IPS DF 6.9 (cell line): Measurements from ENCODE around the gene NCF4.

Source experiments
- DNase-seq: peaks from one replicate; pipeline ENCODE4 v3.0.0-alpha.2; 2013; ENCODE audit warnings: low read depth, low spot score
- H3K27ac ChIP-seq: one replicate; pipeline ENCODE4 v1.5.1; 2013; ENCODE audit warnings: low read length, control low read depth
- H3K27me3 ChIP-seq: 2 replicates; pipeline ENCODE4 v1.6.1; 2013; ENCODE audit warnings: mild to moderate bottlenecking, low read length; ENCODE audit not compliant: control insufficient read depth, insufficient read depth
- H3K36me3 ChIP-seq: 2 replicates; pipeline ENCODE4 v1.6.1; 2013; ENCODE audit warnings: low read length; ENCODE audit not compliant: control insufficient read depth, insufficient read depth
- H3K4me1 ChIP-seq: 2 replicates; pipeline ENCODE4 v1.6.1; 2013; ENCODE audit warnings: low read length; ENCODE audit not compliant: control insufficient read depth, insufficient read depth
- H3K4me3 ChIP-seq: 2 replicates; pipeline ENCODE4 v1.5.1; 2013; ENCODE audit warnings: mild to moderate bottlenecking, low read length
- H3K9me3 ChIP-seq: 2 replicates; pipeline ENCODE4 v1.6.1; 2013; ENCODE audit warnings: low read length, inconsistent platforms; ENCODE audit not compliant: control insufficient read depth, insufficient read depth
- WGBS: extraction: QIAGEN DNeasy Blood & Tissue Kit; methylation state at CpG from one replicate; pipeline ENCODE4 v1.1.7; 2013; ENCODE audit warnings: mixed read lengths, missing lambda C conversion rate; ENCODE audit not compliant: insufficient read length, insufficient coverage; 5-methylcytosine and 5-hydroxymethylcytosine counted together

NCF4 gene

DNA sequence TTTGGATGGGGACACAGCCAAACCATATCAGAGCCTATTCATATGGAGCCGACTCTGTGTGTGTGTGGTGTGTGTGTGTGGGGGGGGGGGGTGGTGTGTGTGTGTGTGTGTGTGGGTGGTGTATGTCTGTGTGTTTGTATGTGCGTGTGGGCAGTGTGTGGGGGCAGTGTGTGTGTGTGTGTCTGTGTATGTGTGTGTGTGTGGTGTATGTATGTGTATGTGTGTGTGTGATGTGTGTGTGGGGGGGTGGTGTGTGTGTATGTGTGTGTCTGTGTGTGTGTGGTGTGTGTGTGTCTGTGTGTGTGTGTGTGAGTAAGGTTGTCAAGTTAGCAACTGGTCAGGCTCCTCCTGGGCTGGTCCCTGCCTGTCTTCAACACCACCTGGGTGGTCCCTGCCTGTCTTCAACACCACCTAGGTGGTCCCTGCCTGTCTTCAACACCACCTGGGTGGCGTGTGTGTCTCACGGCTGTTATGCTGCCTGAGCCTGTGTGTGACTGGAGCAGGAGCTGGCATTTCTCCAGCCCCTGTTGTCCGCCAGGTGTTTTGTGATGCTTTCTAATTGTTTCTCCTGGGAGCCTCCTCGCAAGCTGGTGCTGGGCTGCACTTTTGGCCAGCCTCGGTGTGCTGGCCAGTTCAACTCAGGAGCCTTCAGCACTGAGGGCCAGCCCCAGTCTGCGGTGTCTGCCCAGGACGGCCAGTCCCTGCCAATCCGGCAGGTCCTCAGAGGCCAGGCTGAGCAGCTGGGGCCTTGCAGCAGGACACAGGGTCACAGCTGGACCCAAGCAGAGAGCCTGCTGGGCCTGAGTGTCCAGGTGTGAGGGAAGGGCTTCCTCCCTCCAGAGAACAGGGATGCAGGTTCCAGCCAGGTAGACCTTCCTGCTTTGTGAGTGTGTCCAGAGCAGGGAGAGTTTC lies 22.4 kb upstream of the NCF4 start:
- no peaks in the 10 kb centered on the region for H3K36me3 ChIP-seq
- WGBS: no CpG with 5 or more reads among the region's 10 CpGs
- H3K27ac ChIP-seq: no peak overlapping the region

DNA sequence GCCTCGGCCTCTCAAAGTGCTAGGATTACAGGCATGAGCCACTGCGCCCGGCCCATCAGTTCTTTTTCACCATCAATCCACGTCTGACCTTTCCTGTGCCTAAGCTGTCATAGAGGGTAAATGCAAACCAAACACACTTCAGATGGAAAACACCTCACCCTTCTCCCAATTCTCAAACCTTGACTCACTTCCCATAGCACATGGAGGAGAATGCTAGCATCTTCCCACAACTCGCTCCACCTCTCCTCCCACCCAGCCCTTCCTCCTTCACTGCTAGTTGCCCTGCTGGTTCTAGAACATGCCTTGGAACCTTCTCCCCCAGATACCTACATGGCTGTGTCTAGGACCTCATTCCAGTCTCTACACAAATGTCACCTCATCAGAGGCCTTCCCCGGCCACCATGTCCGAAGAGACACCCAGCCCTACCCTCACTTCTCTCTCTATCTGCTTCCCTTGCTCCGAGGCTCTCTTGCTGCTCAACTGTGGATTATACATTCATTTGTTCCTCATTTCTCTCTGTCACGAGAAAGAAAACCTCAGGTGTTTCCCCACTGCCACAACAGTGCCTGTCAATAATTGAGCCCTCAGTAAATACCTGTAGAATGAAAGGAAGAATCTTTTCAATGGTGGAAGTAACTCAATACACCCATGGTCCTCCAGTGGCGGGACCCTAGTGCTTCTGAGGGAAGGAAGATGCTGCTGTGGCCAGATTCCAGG lies 21.3 kb upstream of the NCF4 start:
- no CpG with 5 or more reads among the region's 10 CpGs for WGBS
- H3K4me3 ChIP-seq: no peak overlapping the region
- H3K36me3 ChIP-seq: no peaks in the 10 kb centered on the region
- no peak overlapping the region for H3K27ac ChIP-seq
- no peak for DNase-seq
- no peaks in the 10 kb centered on the region for H3K9me3 ChIP-seq
- H3K27me3 ChIP-seq: no peaks in the 10 kb centered on the region
- no peaks in the 10 kb centered on the region for H3K4me1 ChIP-seq

More for the DNA sequence above, 22.4 kb upstream of the NCF4 start:
- Histone ChIP-seq H3K4me1 (no peaks in the 10 kb centered on the region), H3K27me3 (no peaks in the 10 kb centered on the region), H3K4me3 (no peak overlapping the region), H3K9me3 (no peaks in the 10 kb centered on the region)
- DNase-seq: no peak

GRCh38 chr22:36840106-36840505 lies 20.7 kb upstream of the NCF4 start:
- H3K4me3 ChIP-seq: no peak overlapping the region
- no peaks in the 10 kb centered on the region for H3K4me1 ChIP-seq
- DNase-seq: no peak
- H3K27ac ChIP-seq: no peak overlapping the region
- WGBS: no CpG with 5 or more reads among the region's 8 CpGs
- no peaks in the 10 kb centered on the region for H3K36me3 ChIP-seq
- H3K9me3 ChIP-seq: no peaks in the 10 kb centered on the region
- H3K27me3 ChIP-seq: no peaks in the 10 kb centered on the region

- no peaks in the 10 kb centered on the region for H3K9me3 ChIP-seq
- no peaks in the 10 kb centered on the region for H3K36me3 ChIP-seq
- no peak for DNase-seq
- peaks cover 3% of the 10 kb centered on the region for H3K4me1 ChIP-seq
- no peak overlapping the region for H3K4me3 ChIP-seq
- H3K27me3 ChIP-seq: no peaks in the 10 kb centered on the region
- H3K27ac ChIP-seq: no peak overlapping the region
- WGBS: no CpG with 5 or more reads among the region's 5 CpGs
Observed at GRCh38 chr22:36846271-36846670, 14.5 kb upstream of the NCF4 start.

- no CpG with 5 or more reads among the region's 6 CpGs for WGBS
- H3K4me3 ChIP-seq: no peak overlapping the region
- peaks cover 3% of the 10 kb centered on the region for H3K4me1 ChIP-seq
- no peaks in the 10 kb centered on the region for H3K27me3 ChIP-seq
- no peaks in the 10 kb centered on the region for H3K9me3 ChIP-seq
- no peak overlapping the region for H3K27ac ChIP-seq
- H3K36me3 ChIP-seq: no peaks in the 10 kb centered on the region
- no peak for DNase-seq
Observed at GRCh38 chr22:36846949-36847348, 13.9 kb upstream of the NCF4 start.

DNA sequence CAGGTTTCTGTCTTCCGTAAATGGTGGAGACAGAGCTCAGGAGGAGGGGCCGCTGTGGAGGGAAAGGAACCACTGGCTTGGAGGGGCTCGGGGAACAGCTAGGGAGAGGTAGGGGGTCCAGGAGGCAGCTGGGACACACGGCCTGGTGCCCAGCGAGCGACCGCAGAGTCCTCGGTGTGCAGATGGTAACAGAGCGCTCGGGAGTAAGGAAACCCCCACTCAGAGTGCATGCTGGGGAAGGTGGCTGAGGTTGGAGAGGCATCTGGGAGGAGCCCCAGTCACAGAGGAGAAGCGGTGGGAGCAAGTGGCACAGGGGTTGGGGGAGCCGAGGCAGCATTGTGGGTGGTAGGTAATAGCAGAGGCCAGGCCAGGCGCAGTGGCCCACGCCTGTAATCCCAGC lies 10.8 kb upstream of the NCF4 start:
- peaks cover 3% of the 10 kb centered on the region for H3K4me1 ChIP-seq
- H3K27ac ChIP-seq: no peak overlapping the region
- WGBS: no CpG with 5 or more reads among the region's 14 CpGs
- no peak for DNase-seq
- no peaks in the 10 kb centered on the region for H3K27me3 ChIP-seq
- H3K36me3 ChIP-seq: no peaks in the 10 kb centered on the region
- H3K9me3 ChIP-seq: no peaks in the 10 kb centered on the region
- H3K4me3 ChIP-seq: no peak overlapping the region

GRCh38 chr22:36850682-36851081 lies 10.1 kb upstream of the NCF4 start:
- Histone ChIP-seq H3K9me3 (no peaks in the 10 kb centered on the region), H3K4me1 (peaks cover 3% of the 10 kb centered on the region), H3K27me3 (no peaks in the 10 kb centered on the region), H3K27ac (no peak overlapping the region), H3K4me3 (no peak overlapping the region), H3K36me3 (no peaks in the 10 kb centered on the region)
- no CpG with 5 or more reads among the region's 10 CpGs for WGBS
- no peak for DNase-seq

DNA sequence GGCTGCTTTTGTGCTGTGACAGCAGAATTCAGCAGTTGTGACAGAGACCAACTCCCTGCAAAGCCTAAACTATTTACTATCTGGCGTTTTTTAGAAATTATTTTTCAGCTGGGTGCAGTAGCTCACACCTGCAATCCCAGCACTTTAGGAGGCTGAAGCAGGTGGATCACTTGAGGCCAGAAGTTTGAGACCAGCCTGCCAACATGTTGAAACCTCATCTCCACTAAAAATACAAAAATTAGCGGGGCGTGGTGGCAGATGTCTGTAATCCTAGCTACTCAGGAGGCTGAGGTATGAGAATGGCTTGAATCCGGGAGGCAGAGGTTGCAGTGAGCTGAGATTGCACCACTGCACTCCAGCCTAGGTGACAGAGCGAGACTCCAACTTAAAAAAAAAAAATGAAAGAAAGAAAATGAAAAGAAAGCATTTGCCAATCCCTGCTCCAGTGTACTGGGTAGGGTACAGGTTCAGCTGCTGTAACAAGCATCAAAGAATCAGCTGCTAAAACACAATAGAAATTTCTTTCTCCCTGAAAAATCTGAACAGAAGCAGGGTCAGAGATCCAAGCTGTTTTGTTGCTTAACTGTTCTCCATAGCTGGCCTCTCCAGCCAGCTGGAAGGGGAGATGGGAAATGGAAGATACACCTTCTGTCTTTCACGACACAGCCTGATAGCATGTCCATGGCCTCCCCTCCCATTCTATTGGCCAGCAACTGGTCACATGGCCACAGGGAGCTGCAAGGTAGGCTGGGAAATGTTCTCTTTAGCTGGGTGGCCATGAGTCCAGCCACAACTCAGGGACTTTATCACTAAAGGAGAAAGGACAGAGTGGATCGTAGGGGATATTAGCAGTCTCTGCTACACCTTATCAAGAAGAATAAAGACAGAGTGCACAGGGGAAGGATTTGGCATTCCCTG lies 8.5 kb upstream of the NCF4 start:
- Histone ChIP-seq H3K27ac (no peak overlapping the region), H3K9me3 (no peaks in the 10 kb centered on the region), H3K27me3 (no peaks in the 10 kb centered on the region; the same call in 1 of the 2 replicates), H3K4me1 (peaks cover 2% of the 10 kb centered on the region), H3K36me3 (no peaks in the 10 kb centered on the region), H3K4me3 (no peak overlapping the region)
- WGBS: no CpG with 5 or more reads among the region's 7 CpGs
- DNase-seq: no peak

GRCh38 chr22:36853407-36854099 lies 7.3 kb upstream of the NCF4 start:
- H3K4me1 ChIP-seq: peaks cover 2% of the 10 kb centered on the region; the same call in 1 of the 2 replicates
- no peak overlapping the region for H3K4me3 ChIP-seq
- H3K36me3 ChIP-seq: no peaks in the 10 kb centered on the region
- H3K27me3 ChIP-seq: no peaks in the 10 kb centered on the region; the same call in 1 of the 2 replicates
- WGBS: no CpG with 5 or more reads among the region's 16 CpGs
- H3K27ac ChIP-seq: no peak overlapping the region
- no peaks in the 10 kb centered on the region for H3K9me3 ChIP-seq
- DNase-seq: peak; percentile 41
